ENCODE measurements around the gene HNRNPL. TPM values are rescaled to one million over a fixed set of nuclear protein-coding genes. Genes with fewer than 3 reads are reported as not detected.
"Not testable (repeated sequence)": the region's sequence is repeated elsewhere in the genome, so short reads cannot be mapped to it uniquely, and the experiment has no call there.

The HNRNPL gene
- total RNA-seq = 100 to 1,000 TPM; 777 to 829 TPM

- peaks cover 50% of the 10 kb centered on the region for H3K4me1 Mint-ChIP-seq (ENCODE audit: low read depth)
- H3K36me3 Mint-ChIP-seq (ENCODE audit: low read depth) = peaks cover 42% of the 10 kb centered on the region
- intact Hi-C loops (cut with micrococcal nuclease) = loop anchor here (1.0 to 10.0 kb wide), 12 partner anchors 12 to 588 kb away; partner anchors contain the start of genes ACTN4, ECH1, GMFG and MRPS12
- H3K4me3 Mint-ChIP-seq = peak within 1 kb of the TSS; percentile 91
- DNase-seq = peak; percentile 100
- no peaks in the 10 kb centered on the region for H3K9me3 Mint-ChIP-seq
- H3K27ac Mint-ChIP-seq = peak within 1 kb of the TSS; percentile 96
- CTCF ChIA-PET = interaction anchor here (0.7 to 1.3 kb wide), 2 partner anchors 20 to 214 kb away, joined by 4 to 6 read pairs; no protein-coding TSS in a partner anchor
- no peaks in the 10 kb centered on the region for H3K27me3 Mint-ChIP-seq (ENCODE audit: low read depth)
Observed at GRCh38 chr19:38849860-38850435, at the start of gene HNRNPL. HNRNPL (minus strand) TSS chr19:38849986; CDS start chr19:38849966, 20 bp downstream.

GRCh38 chr19:38898788-38899446 is 49.1 kb upstream of the HNRNPL start:
- intact Hi-C loops (cut with micrococcal nuclease) = loop anchor here (1.0 to 5.0 kb wide), 8 partner anchors 21 to 563 kb away; partner anchors contain the start of genes ECH1, EIF3K, MRPS12 and PAK4
- peaks cover 35% of the 10 kb centered on the region for H3K4me1 Mint-ChIP-seq (ENCODE audit: low read depth)
- CTCF ChIA-PET = no interaction called here
- peak; percentile 36 for DNase-seq
- peaks cover 1% of the 10 kb centered on the region for H3K9me3 Mint-ChIP-seq
- peak overlapping the region; percentile 96 for H3K4me3 Mint-ChIP-seq
- H3K27ac Mint-ChIP-seq = peak overlapping the region; percentile 74
- peaks cover 19% of the 10 kb centered on the region for H3K36me3 Mint-ChIP-seq (ENCODE audit: low read depth)
- H3K27me3 Mint-ChIP-seq (ENCODE audit: low read depth) = no peaks in the 10 kb centered on the region

- DNase-seq = no peak
- Mint-ChIP-seq H3K36me3 (ENCODE audit: low read depth) (no peaks in the 10 kb centered on the region), H3K4me1 (ENCODE audit: low read depth) (peaks cover 14% of the 10 kb centered on the region), H3K27ac (no peak overlapping the region), H3K27me3 (ENCODE audit: low read depth) (no peaks in the 10 kb centered on the region), H3K9me3 (no peaks in the 10 kb centered on the region), H3K4me3 (no peak overlapping the region)
- CTCF ChIA-PET = no interaction called here
- intact Hi-C loops (cut with micrococcal nuclease) = loop anchor here (5.0 kb wide), 1 partner anchor 238 kb away; no protein-coding TSS in a partner anchor
Observed at GRCh38 chr19:38894968-38895367, 45.2 kb upstream of the HNRNPL start.

GRCh38 chr19:38893341-38893771 is 43.6 kb upstream of the HNRNPL start:
- H3K4me1 Mint-ChIP-seq (ENCODE audit: low read depth) = peaks cover 7% of the 10 kb centered on the region
- H3K9me3 Mint-ChIP-seq = no peaks in the 10 kb centered on the region
- intact Hi-C loops (cut with micrococcal nuclease) = no loop called here
- no peak overlapping the region for H3K4me3 Mint-ChIP-seq
- no peak for DNase-seq
- no peaks in the 10 kb centered on the region for H3K27me3 Mint-ChIP-seq (ENCODE audit: low read depth)
- no peak overlapping the region for H3K27ac Mint-ChIP-seq
- CTCF ChIA-PET = no interaction called here
- H3K36me3 Mint-ChIP-seq (ENCODE audit: low read depth) = peaks cover 2% of the 10 kb centered on the region

- peaks cover 2% of the 10 kb centered on the region for H3K36me3 Mint-ChIP-seq (ENCODE audit: low read depth)
- intact Hi-C loops (cut with micrococcal nuclease) = no loop called here
- DNase-seq = no peak
- peaks cover 2% of the 10 kb centered on the region for H3K4me1 Mint-ChIP-seq (ENCODE audit: low read depth)
- no peaks in the 10 kb centered on the region for H3K9me3 Mint-ChIP-seq
- no peak overlapping the region for H3K4me3 Mint-ChIP-seq
- CTCF ChIA-PET = no interaction called here
- no peak overlapping the region for H3K27ac Mint-ChIP-seq
- no peaks in the 10 kb centered on the region for H3K27me3 Mint-ChIP-seq (ENCODE audit: low read depth)
Observed at GRCh38 chr19:38892841-38893240, 43.1 kb upstream of the HNRNPL start.

- CTCF ChIA-PET = no interaction called here
- no peaks in the 10 kb centered on the region for H3K27me3 Mint-ChIP-seq (ENCODE audit: low read depth)
- DNase-seq = no peak
- H3K4me3 Mint-ChIP-seq = no peak overlapping the region
- H3K9me3 Mint-ChIP-seq = no peaks in the 10 kb centered on the region
- no peak overlapping the region for H3K27ac Mint-ChIP-seq
- intact Hi-C loops (cut with micrococcal nuclease) = no loop called here
- H3K36me3 Mint-ChIP-seq (ENCODE audit: low read depth) = peaks cover 2% of the 10 kb centered on the region
- H3K4me1 Mint-ChIP-seq (ENCODE audit: low read depth) = no peaks in the 10 kb centered on the region
Observed at GRCh38 chr19:38891771-38892170, 42.0 kb upstream of the HNRNPL start.

- DNase-seq = no peak
- CTCF ChIA-PET = interaction anchor here (0.9 to 4.4 kb wide), 3 partner anchors 13 to 488 kb away, joined by 3 to 54 read pairs (median 5); partner anchors contain the start of genes FAM98C, MRPS12, RINL and SARS2
- Mint-ChIP-seq H3K36me3 (ENCODE audit: low read depth) (peaks cover 2% of the 10 kb centered on the region), H3K4me1 (ENCODE audit: low read depth) (no peaks in the 10 kb centered on the region), H3K4me3 (no peak overlapping the region), H3K27me3 (ENCODE audit: low read depth) (no peaks in the 10 kb centered on the region), H3K9me3 (no peaks in the 10 kb centered on the region), H3K27ac (no peak overlapping the region)
- intact Hi-C loops (cut with micrococcal nuclease) = no loop called here
Observed at GRCh38 chr19:38890686-38891085, 40.9 kb upstream of the HNRNPL start.

- H3K4me3 Mint-ChIP-seq = no peak overlapping the region
- H3K4me1 Mint-ChIP-seq (ENCODE audit: low read depth) = no peaks in the 10 kb centered on the region
- intact Hi-C loops (cut with micrococcal nuclease) = no loop called here
- no peak overlapping the region for H3K27ac Mint-ChIP-seq
- H3K9me3 Mint-ChIP-seq = no peaks in the 10 kb centered on the region
- no peaks in the 10 kb centered on the region for H3K27me3 Mint-ChIP-seq (ENCODE audit: low read depth)
- no peak for DNase-seq
- CTCF ChIA-PET = interaction anchor here (0.9 to 4.4 kb wide), 3 partner anchors 13 to 487 kb away, joined by 3 to 54 read pairs (median 5); partner anchors contain the start of genes FAM98C, MRPS12, RINL and SARS2
- peaks cover 2% of the 10 kb centered on the region for H3K36me3 Mint-ChIP-seq (ENCODE audit: low read depth)
Observed at GRCh38 chr19:38889803-38890202, 40.0 kb upstream of the HNRNPL start.

- Mint-ChIP-seq H3K27ac (no peak overlapping the region), H3K4me3 (no peak overlapping the region), H3K4me1 (ENCODE audit: low read depth) (no peaks in the 10 kb centered on the region), H3K27me3 (ENCODE audit: low read depth) (no peaks in the 10 kb centered on the region), H3K9me3 (no peaks in the 10 kb centered on the region), H3K36me3 (ENCODE audit: low read depth) (peaks cover 2% of the 10 kb centered on the region)
- intact Hi-C loops (cut with micrococcal nuclease) = no loop called here
- no peak for DNase-seq
- CTCF ChIA-PET = interaction anchor here (0.5 to 4.4 kb wide), 5 partner anchors 12 to 335 kb away, joined by 3 to 54 read pairs (median 4); partner anchors contain the start of gene RINL
Observed at GRCh38 chr19:38888876-38889275, 39.1 kb upstream of the HNRNPL start.

- H3K4me1 Mint-ChIP-seq (ENCODE audit: low read depth); H3K27me3 Mint-ChIP-seq (ENCODE audit: low read depth); H3K4me3 Mint-ChIP-seq; DNase-seq; H3K27ac Mint-ChIP-seq; H3K9me3 Mint-ChIP-seq; H3K36me3 Mint-ChIP-seq (ENCODE audit: low read depth); intact Hi-C loops (cut with micrococcal nuclease): not testable (repeated sequence)
- CTCF ChIA-PET = interaction anchor here (0.6 to 1.4 kb wide), 2 partner anchors 8 to 108 kb away, joined by 3 read pairs; no protein-coding TSS in a partner anchor
Observed at GRCh38 chr19:38884691-38885090, 34.9 kb upstream of the HNRNPL start.

- CTCF ChIA-PET = interaction anchor here (0.6 kb wide), 1 partner anchor 169 kb away, joined by 3 read pairs; no protein-coding TSS in a partner anchor
- H3K4me3 Mint-ChIP-seq = no peak overlapping the region
- H3K4me1 Mint-ChIP-seq (ENCODE audit: low read depth) = peaks cover 12% of the 10 kb centered on the region
- H3K27me3 Mint-ChIP-seq (ENCODE audit: low read depth) = no peaks in the 10 kb centered on the region
- H3K36me3 Mint-ChIP-seq (ENCODE audit: low read depth) = no peaks in the 10 kb centered on the region
- intact Hi-C loops (cut with micrococcal nuclease) = no loop called here
- H3K9me3 Mint-ChIP-seq = no peaks in the 10 kb centered on the region
- no peak overlapping the region for H3K27ac Mint-ChIP-seq
- no peak for DNase-seq
Observed at GRCh38 chr19:38883286-38883685, 33.5 kb upstream of the HNRNPL start.

- no peak overlapping the region for H3K4me3 Mint-ChIP-seq
- H3K27ac Mint-ChIP-seq = peak overlapping the region; percentile 44
- H3K27me3 Mint-ChIP-seq (ENCODE audit: low read depth) = no peaks in the 10 kb centered on the region
- CTCF ChIA-PET = interaction anchor here (1.1 to 2.5 kb wide), 2 partner anchors 12 to 49 kb away, joined by 5 to 11 read pairs; partner anchors contain the start of genes MRPS12 and SARS2
- peaks cover 26% of the 10 kb centered on the region for H3K4me1 Mint-ChIP-seq (ENCODE audit: low read depth)
- H3K36me3 Mint-ChIP-seq (ENCODE audit: low read depth) = peaks cover 7% of the 10 kb centered on the region
- no peaks in the 10 kb centered on the region for H3K9me3 Mint-ChIP-seq
- DNase-seq = no peak
- intact Hi-C loops (cut with micrococcal nuclease) = no loop called here
Observed at GRCh38 chr19:38880882-38881609, 31.3 kb upstream of the HNRNPL start.

Measured in activated naive CD4-positive, alpha-beta T cell treated with anti-CD3 and anti-CD28 coated beads for 36 hours (primary cell).